ENCODE data around the gene SHOX.
"Not testable (repeated sequence)": the region's sequence is repeated elsewhere in the genome, so short reads cannot be mapped to it uniquely, and the experiment has no call there.

The SHOX gene

GRCh38 chrX:630612-631496 lies at the start of gene SHOX:
TSS of gene SHOX (plus strand) at chrX:630791. CDS start at chrX:630898, 107 bp downstream.
- no peak for DNase-seq (ENCODE audit: low spot score)

- DNase-seq (ENCODE audit: low spot score) = no peak
Observed at GRCh38 chrX:581066-581465, 49.5 kb upstream of the SHOX start.

- DNase-seq (ENCODE audit: low spot score) = no peak
Observed at GRCh38 chrX:581720-582298, 48.8 kb upstream of the SHOX start.

- DNase-seq (ENCODE audit: low spot score) = no peak
Observed at GRCh38 chrX:584572-584971, 46.0 kb upstream of the SHOX start.

- no peak for DNase-seq (ENCODE audit: low spot score)
Observed at GRCh38 chrX:585115-585808, 45.3 kb upstream of the SHOX start.

GRCh38 chrX:586351-586750 lies 44.2 kb upstream of the SHOX start:
- DNase-seq (ENCODE audit: low spot score) = no peak

GRCh38 chrX:589261-589660 lies 41.3 kb upstream of the SHOX start:
- DNase-seq (ENCODE audit: low spot score) = not testable (repeated sequence)

- no peak for DNase-seq (ENCODE audit: low spot score)
Observed at GRCh38 chrX:590693-591404, 39.7 kb upstream of the SHOX start.

- no peak for DNase-seq (ENCODE audit: low spot score)
Observed at GRCh38 chrX:599837-600715, 30.5 kb upstream of the SHOX start.

GRCh38 chrX:603029-603428 lies 27.6 kb upstream of the SHOX start:
- not testable (repeated sequence) for DNase-seq (ENCODE audit: low spot score)

GRCh38 chrX:604616-605015 lies 26.0 kb upstream of the SHOX start:
- not testable (repeated sequence) for DNase-seq (ENCODE audit: low spot score)

- DNase-seq (ENCODE audit: low spot score) = not testable (repeated sequence)
Observed at GRCh38 chrX:608088-608487, 22.5 kb upstream of the SHOX start.

GRCh38 chrX:614136-614535 lies 16.5 kb upstream of the SHOX start:
- no peak for DNase-seq (ENCODE audit: low spot score)

GRCh38 chrX:617401-617800 lies 13.2 kb upstream of the SHOX start:
- DNase-seq (ENCODE audit: low spot score) = no peak

GRCh38 chrX:617891-618290 lies 12.7 kb upstream of the SHOX start:
- DNase-seq (ENCODE audit: low spot score) = no peak

GRCh38 chrX:618304-618703 lies 12.3 kb upstream of the SHOX start:
- not testable (repeated sequence) for DNase-seq (ENCODE audit: low spot score)

GRCh38 chrX:618761-619450 lies 11.7 kb upstream of the SHOX start:
- DNase-seq (ENCODE audit: low spot score) = no peak

- no peak for DNase-seq (ENCODE audit: low spot score)
Observed at GRCh38 chrX:619451-619811, 11.2 kb upstream of the SHOX start.

- no peak for DNase-seq (ENCODE audit: low spot score)
Observed at GRCh38 chrX:619812-620531, 10.6 kb upstream of the SHOX start.
